ENCODE data around the gene TMEM45A. TPM values are rescaled to one million over a fixed set of nuclear protein-coding genes. Genes with fewer than 3 reads are reported as not detected.

Gene TMEM45A
- total RNA-seq (2022; extraction: Qiagen RNA extraction): 2.0 to 2.4 TPM (median 2.4 TPM) in 5 replicates

GRCh38 chr3:100492059-100493006, at the start of gene TMEM45A:
TMEM45A (plus strand) TSS chr3:100492619; CDS start chr3:100555212, 62,593 bp downstream.

GRCh38 chr3:100609305-100609704, 116.9 kb downstream of the TMEM45A start, which contains the start of gene ADGRG7:
ADGRG7 (plus strand) TSS chr3:100609601; CDS start chr3:100609857, 256 bp downstream.

Other genes starting within 250 kb of the TMEM45A start
- 12.2 to 14.3 TPM (median 12.9 TPM) in 5 replicates for gene TBC1D23, start 231.6 kb upstream of the TMEM45A start, total RNA-seq (2022; extraction: Qiagen RNA extraction)
- gene NIT2, start 157.9 kb upstream of the TMEM45A start, total RNA-seq (2022; extraction: Qiagen RNA extraction): 69.2 to 91.5 TPM (median 87.1 TPM) in 5 replicates
- 46.6 to 59.1 TPM (median 47.4 TPM) in 5 replicates for gene TOMM70, start 91.5 kb upstream of the TMEM45A start, total RNA-seq (2022; extraction: Qiagen RNA extraction)
- 0.73 to 0.95 TPM (median 0.77 TPM) in 5 replicates for gene LNP1, start 91.1 kb upstream of the TMEM45A start, total RNA-seq (2022; extraction: Qiagen RNA extraction)
- not detected in 5 replicates for gene ADGRG7, start 117.0 kb downstream of the TMEM45A start, total RNA-seq (2022; extraction: Qiagen RNA extraction)
- 143 to 155 TPM (median 149 TPM) in 5 replicates for gene TFG, start 216.9 kb downstream of the TMEM45A start, total RNA-seq (2022; extraction: Qiagen RNA extraction)